Liver (tissue), 9 donors: ENCODE measurements around the gene LGALS8. TPM values are rescaled to one million over a fixed set of nuclear protein-coding genes. Genes with fewer than 3 reads are reported as not detected.

Source experiments
- DNase-seq: peaks from one replicate; pipeline ENCODE4 v3.0.0-alpha.2; 2017; ENCODE audit warnings: low spot score
- H3K27ac ChIP-seq, 2 donors: one replicate each; pipeline ENCODE4 v1.7.0; 2013; ENCODE audit warnings: inconsistent platforms in 2 of 2, low read length in 2 of 2, control low read depth in 1 of 2, low read depth in 1 of 2, mild to moderate bottlenecking in 1 of 2
- H3K27me3 ChIP-seq, 4 donors: one replicate each; pipeline versions ENCODE4 v1.6.1 to v1.7.0; 2013; ENCODE audit warnings: low read length in 3 of 4, inconsistent platforms in 1 of 4, mild to moderate bottlenecking in 1 of 4, moderate library complexity in 1 of 4; ENCODE audit not compliant: control insufficient read depth in 4 of 4, insufficient read depth in 4 of 4
- H3K36me3 ChIP-seq, 4 donors: one replicate each; pipeline versions ENCODE4 v1.6.1 to v1.7.0; 2013; ENCODE audit warnings: low read length in 3 of 4, mild to moderate bottlenecking in 3 of 4, low read depth in 1 of 4, moderate library complexity in 1 of 4; ENCODE audit not compliant: control insufficient read depth in 4 of 4, insufficient read depth in 3 of 4
- H3K4me1 ChIP-seq, 4 donors: one replicate each; pipeline versions ENCODE4 v1.6.1 to v1.7.0; 2013; ENCODE audit warnings: low read length in 3 of 4, mild to moderate bottlenecking in 3 of 4, moderate library complexity in 1 of 4; ENCODE audit not compliant: control insufficient read depth in 4 of 4, insufficient read depth in 4 of 4
- H3K4me3 ChIP-seq, 3 donors: one replicate each; pipeline versions ENCODE4 v1.6.1 to v1.7.0; 2013; ENCODE audit warnings: low read length in 3 of 3, control low read depth in 1 of 3, low read depth in 1 of 3, mild to moderate bottlenecking in 1 of 3
- H3K9ac ChIP-seq, 2 donors: one replicate each; pipeline ENCODE4 v1.7.0; 2013; ENCODE audit warnings: low read length in 2 of 2, mild to moderate bottlenecking in 2 of 2, moderate library complexity in 2 of 2, control low read depth in 1 of 2, low read depth in 1 of 2
- H3K9me3 ChIP-seq, 4 donors: one replicate each; pipeline versions ENCODE4 v1.6.1 to v1.7.0; 2013; ENCODE audit warnings: low read length in 3 of 4; ENCODE audit not compliant: control insufficient read depth in 4 of 4
- ATF3 ChIP-seq: IDR thresholded peaks from 2 replicates; pipeline ENCODE4 v1.6.1; 2016; ENCODE audit warnings: antibody characterized with exemption
- CTCF ChIP-seq: fragments of 150-350 bp; IDR thresholded peaks from 2 replicates; pipeline ENCODE4 v1.5.1; 2017; ENCODE audit warnings: improper control_type of control experiment, low read depth, low read length; ENCODE audit not compliant: missing input control
- EGR1 ChIP-seq, 2 donors: IDR thresholded peaks; 2 replicates each; pipeline ENCODE4 v1.6.1; 2016 to 2018; ENCODE audit warnings: antibody characterized with exemption in 2 of 2, low read depth in 2 of 2
- FOXA1 ChIP-seq: IDR thresholded peaks from 2 replicates; pipeline ENCODE4 v1.6.1; 2016; ENCODE audit warnings: antibody characterized with exemption
- FOXA2 ChIP-seq: IDR thresholded peaks from 2 replicates; pipeline ENCODE4 v1.6.1; 2016; ENCODE audit warnings: antibody characterized with exemption
- GABPA ChIP-seq, 2 donors: IDR thresholded peaks in 1 of 2; conservative IDR thresholded peaks in 1 of 2; 2 replicates each; pipeline ENCODE4 v1.6.1; 2016; ENCODE audit warnings: antibody characterized with exemption in 2 of 2, mild to moderate bottlenecking in 1 of 2, moderate library complexity in 1 of 2
- HNF4A ChIP-seq, 2 donors: conservative IDR thresholded peaks; 2 replicates each; pipeline ENCODE4 v1.6.1; 2016; ENCODE audit warnings: antibody characterized with exemption in 2 of 2, mild to moderate bottlenecking in 2 of 2
- HNF4G ChIP-seq: IDR thresholded peaks from 2 replicates; pipeline ENCODE4 v1.6.1; 2016; ENCODE audit warnings: antibody characterized with exemption
- JUND ChIP-seq, 2 donors: IDR thresholded peaks; 2 replicates each; pipeline ENCODE4 v1.6.1; 2016; ENCODE audit warnings: antibody characterized with exemption in 2 of 2
- NR2F2 ChIP-seq: IDR thresholded peaks from 2 replicates; pipeline ENCODE4 v1.6.1; 2016; ENCODE audit warnings: antibody characterized with exemption
- RAD21 ChIP-seq, 2 donors: IDR thresholded peaks; 2 replicates each; pipeline ENCODE4 v1.6.1; 2016; ENCODE audit warnings: antibody characterized with exemption in 2 of 2, mild to moderate bottlenecking in 2 of 2
- REST ChIP-seq: IDR thresholded peaks from 2 replicates; pipeline ENCODE4 v1.6.1; 2016; ENCODE audit warnings: antibody characterized with exemption, mild to moderate bottlenecking
- RXRA ChIP-seq, 2 donors: IDR thresholded peaks; 2 replicates each; pipeline ENCODE4 v1.6.1; 2017 to 2018; ENCODE audit warnings: antibody characterized with exemption in 2 of 2, mild to moderate bottlenecking in 1 of 2
- SP1 ChIP-seq: IDR thresholded peaks from 2 replicates; pipeline ENCODE4 v1.6.1; 2018; ENCODE audit warnings: antibody characterized with exemption, mild to moderate bottlenecking
- YY1 ChIP-seq: IDR thresholded peaks from 2 replicates; pipeline ENCODE4 v1.6.1; 2016; ENCODE audit warnings: antibody characterized with exemption, mild to moderate bottlenecking
- ZBTB33 ChIP-seq: IDR thresholded peaks from 2 replicates; pipeline ENCODE4 v1.6.1; 2016; ENCODE audit warnings: antibody characterized with exemption
- WGBS: extraction: QIAGEN DNeasy Blood & Tissue Kit; methylation state at CpG from one replicate; pipeline ENCODE4 v1.1.7; 2013; 5-methylcytosine and 5-hydroxymethylcytosine counted together
- polyA plus RNA-seq, 2 donors: library from polyadenylated mRNA; stranded (reverse) in 1 of 2; unstranded in 1 of 2; fragments of 200-250 nt in 1 of 2; fragments of >200 nt in 1 of 2; fragmentation: Nextera tagmentation in 1 of 2; extraction: Ambion mirVana in 1 of 2; gene quantifications; one replicate each; pipeline versions ENCODE4 v1.2.1 to v1.2.3, GENCODE V29; 2013 to 2015
- total RNA-seq, 2 donors: library from RNA; depleted of rRNA; stranded (reverse); fragments of >200 nt; gene quantifications; one replicate each; pipeline ENCODE4 v1.2.3, GENCODE V29; 2014
- donor health status: healthy.
- donor health status: healthy.
- donor health status: healthy.
- donor health status: healthy.
- donor health status: healthy.

Gene LGALS8
- total and polyA plus RNA-seq, 4 donors: 20.7 to 75.9 (median 50.4) TPM

- WGBS: 95% methylated on average over 3 of the region's 3 CpGs
- H3K4me3 ChIP-seq: no peak overlapping the region
Measured at GRCh38 chr1:236575523-236575922, 51.7 kb downstream of the LGALS8 start.

More at GRCh38 chr1:236575523-236575922, 51.7 kb downstream of the LGALS8 start:
- Histone ChIP-seq H3K27me3 (no peaks in the 10 kb centered on the region), H3K36me3 (peaks cover 6 to 48% (median 44%) of the 10 kb centered on the region in 4 donors), H3K9ac (no peak overlapping the region), H3K27ac (no peak overlapping the region), H3K4me1 (no peaks in the 10 kb centered on the region), H3K9me3 (no peaks in the 10 kb centered on the region)
- DNase-seq: no peak
- TF ChIP-seq EGR1 (IDR thresholded peaks at IDR 0.05; ENCODE audit: low read depth in 2 of 2): no peak
- no peak for TF ChIP-seq FOXA2
- no peak for TF ChIP-seq RAD21 (IDR thresholded peaks at IDR 0.05)
- TF ChIP-seq FOXA1: no peak
- no peak for TF ChIP-seq REST
- no peak for TF ChIP-seq ATF3
- TF ChIP-seq ZBTB33: no peak
- no peak for TF ChIP-seq YY1
- no peak for TF ChIP-seq GABPA (IDR thresholded peaks at IDR 0.05 in 1 of 2, conservative IDR thresholded peaks at IDR 0.05 in 1 of 2)
- TF ChIP-seq SP1: no peak
- no peak for TF ChIP-seq JUND (IDR thresholded peaks at IDR 0.05)
- TF ChIP-seq NR2F2: no peak
- TF ChIP-seq RXRA (IDR thresholded peaks at IDR 0.05): no peak
- no peak for TF ChIP-seq HNF4A (conservative IDR thresholded peaks at IDR 0.05)
- TF ChIP-seq HNF4G: no peak
- TF ChIP-seq CTCF: no peak
